ENCODE results near the gene MOSMO.
"Not testable (repeated sequence)": the region's sequence is repeated elsewhere in the genome, so short reads cannot be mapped to it uniquely, and the experiment has no call there.

The MOSMO gene

GRCh38 chr16:22093331-22093730 is 85.4 kb downstream of the MOSMO start:
- ATAC-seq (no peak), DNase-seq (no peak)

DNA sequence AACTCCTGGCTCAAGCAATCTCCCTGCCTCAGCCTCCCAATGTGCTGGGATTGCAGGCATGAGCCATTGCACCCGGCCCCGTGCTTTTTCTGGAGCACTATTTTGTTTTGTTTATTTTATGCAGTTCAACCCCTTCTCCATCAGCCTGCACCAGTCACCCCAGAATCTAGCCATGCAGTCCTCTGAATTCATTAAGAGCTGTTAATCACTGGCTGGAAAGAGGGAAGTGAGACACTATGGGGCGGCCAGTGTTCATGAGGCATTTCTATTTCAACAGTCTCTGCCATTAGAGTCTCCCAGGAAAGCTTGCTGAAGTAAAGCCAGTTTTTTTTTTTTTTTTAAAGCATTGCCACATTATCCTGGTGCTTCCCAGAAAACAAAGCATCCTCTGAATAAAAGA is 86.1 kb downstream of the MOSMO start:
- DNase-seq: no peak
- no peak for ATAC-seq

GRCh38 chr16:22098405-22099255 is 90.7 kb downstream of the MOSMO start:
- ATAC-seq (peak; percentile 75), DNase-seq (no peak)

DNA sequence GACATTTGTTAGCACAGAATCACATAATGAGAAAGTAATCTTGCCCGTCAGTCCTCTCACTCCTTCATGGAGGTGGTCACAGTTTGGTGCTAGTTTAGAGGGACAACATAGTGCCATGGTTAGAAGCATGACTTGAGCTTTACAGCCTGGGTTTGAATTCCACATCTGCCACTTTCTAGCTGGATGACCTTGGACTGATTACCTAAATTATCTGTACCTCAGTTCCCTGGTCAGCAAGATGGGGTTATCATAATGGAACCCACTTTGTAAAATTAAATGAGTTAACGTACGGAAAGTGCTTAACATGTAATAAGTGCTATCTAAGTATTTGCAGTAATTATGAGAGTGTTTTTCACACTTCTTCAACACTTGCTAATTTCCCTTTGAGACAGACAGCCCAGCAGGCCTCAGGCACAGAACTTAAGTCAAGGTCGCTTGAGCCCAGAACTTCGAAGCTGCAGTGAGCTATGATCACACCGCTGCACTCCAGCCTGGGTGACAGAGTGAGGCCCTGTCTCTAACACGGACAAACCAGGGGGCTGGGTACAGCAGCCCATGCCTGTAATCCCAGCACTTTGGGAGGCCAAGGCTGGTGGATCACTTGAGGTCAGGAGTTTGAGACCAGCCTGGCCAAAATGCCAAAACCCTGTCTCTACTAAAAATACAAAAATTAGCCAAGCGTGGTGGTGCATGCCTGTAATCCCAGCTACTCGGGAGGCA is 91.5 kb downstream of the MOSMO start:
- DNase-seq (no peak), ATAC-seq (no peak)

DNA sequence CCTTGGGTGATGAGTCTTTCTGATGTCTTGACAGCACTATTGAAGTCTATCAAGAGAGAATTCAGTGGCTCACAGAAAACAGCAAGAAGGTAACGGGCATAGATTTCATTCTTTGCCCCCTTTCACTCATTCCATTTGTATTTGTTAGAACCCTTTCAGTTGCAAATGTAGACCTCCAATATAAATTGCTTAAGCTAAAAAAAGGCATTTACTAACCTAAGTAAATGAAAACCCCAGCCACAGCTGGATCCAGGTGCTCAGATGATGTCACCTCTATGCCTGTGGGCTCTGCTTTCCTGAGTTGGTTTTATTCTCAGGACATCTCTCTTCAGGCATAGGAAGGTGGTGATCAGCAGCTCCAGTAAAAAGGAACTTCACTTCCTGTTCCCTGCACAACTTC is 95.5 kb downstream of the MOSMO start:
- DNase-seq: no peak
- no peak for ATAC-seq

DNA sequence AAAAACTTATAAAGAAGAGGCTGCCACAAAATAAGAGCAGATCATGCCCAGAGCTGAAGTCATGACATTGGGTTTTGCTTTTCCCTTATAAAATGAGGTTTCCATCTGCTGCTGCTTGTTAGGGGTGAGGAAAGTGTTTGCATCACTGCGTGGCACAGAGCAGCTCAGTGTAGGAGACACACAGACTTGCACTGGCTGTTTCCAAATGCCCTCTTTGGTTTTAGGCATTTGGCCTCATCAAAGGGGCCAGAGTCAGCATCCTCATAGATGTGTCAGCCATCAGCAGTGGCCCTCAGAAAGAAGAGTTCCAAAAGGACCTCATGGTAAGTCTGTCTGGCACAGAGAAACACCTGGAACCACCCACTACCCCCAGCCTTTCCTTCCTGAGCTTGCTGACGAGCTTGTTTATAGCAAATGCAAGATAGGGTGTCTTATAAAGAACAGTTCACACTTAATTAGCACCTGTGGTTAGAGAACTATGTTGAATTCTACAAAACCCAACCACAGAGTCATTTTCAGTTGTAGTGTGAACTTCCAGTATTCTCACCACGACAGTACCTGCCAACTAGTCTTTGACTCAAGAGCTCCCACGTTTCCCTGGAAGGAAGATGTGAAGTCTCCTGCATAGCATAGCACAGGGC is 101.5 kb downstream of the MOSMO start:
- ATAC-seq: no peak

DNA sequence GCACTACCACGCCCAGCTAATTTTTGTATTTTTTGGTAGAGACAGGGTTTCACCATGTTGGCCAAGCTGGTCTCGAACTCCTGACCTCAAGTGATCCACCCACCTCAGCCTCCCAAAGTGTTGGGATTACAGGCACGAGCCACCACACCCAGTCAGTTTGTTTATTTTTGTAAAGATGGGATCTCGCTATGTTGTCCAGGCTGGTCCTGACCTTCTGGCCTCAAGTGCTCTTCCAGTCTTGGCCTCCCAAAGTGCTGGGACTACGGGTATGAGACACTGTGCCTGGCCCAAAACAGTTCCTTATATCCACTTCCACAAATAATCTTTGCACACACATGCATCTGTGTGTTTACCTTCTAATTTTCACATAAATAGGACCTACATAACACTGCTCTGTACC is 103.7 kb downstream of the MOSMO start:
- DNase-seq, ATAC-seq: not testable (repeated sequence)

More for the DNA sequence above, 101.5 kb downstream of the MOSMO start:
- DNase-seq: no peak

DNA sequence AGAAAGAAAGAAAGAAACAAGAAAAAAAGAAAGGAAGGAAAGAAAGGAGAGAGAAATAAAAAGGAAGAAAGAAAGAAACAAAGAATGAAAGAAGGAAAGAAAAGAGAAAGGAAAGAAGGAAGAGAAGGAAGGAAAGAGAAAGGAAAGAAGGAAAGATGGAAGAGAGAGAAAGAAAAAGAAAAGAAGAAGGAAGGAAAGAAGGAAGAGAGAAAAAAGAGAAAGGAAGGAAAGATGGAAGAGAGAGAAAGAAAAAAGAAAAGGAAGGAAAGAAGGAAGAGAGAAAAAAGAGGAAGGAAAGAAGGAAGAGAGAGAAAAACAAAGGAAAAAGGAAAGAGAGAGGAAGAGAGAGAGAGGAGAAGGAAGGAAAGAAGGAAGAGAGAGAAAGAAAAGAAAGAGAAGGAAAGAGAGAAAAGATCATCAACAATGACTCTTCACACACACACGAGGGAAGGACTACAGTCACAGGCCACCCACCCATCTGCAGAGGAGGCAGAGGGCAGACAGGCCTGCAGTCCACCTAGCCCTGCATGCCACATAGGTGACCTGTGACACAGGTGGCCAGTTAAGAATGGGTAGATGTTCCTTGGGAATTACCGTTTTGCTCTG is 108.3 kb downstream of the MOSMO start:
- DNase-seq: no peak
- ATAC-seq: no peak

DNA sequence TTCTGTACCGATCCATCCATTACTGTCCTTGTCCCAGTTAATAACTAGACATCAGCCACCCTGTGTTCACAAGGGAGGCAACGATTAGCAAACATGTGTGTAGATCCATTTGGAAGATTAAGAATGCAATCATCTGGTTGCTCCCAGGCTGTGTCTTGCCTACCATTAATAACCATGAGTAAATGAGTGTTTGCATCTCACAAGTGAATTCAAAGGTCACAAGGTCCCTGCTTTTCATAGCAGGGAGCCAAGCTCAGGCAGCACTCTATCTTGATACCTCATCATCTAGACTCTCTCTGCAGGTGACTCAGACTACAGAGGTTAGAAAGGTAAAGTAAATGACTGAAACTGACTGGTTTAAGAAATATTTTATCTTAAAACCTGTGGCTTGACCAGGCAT is 109.7 kb downstream of the MOSMO start:
- ATAC-seq: no peak
- DNase-seq: no peak

DNA sequence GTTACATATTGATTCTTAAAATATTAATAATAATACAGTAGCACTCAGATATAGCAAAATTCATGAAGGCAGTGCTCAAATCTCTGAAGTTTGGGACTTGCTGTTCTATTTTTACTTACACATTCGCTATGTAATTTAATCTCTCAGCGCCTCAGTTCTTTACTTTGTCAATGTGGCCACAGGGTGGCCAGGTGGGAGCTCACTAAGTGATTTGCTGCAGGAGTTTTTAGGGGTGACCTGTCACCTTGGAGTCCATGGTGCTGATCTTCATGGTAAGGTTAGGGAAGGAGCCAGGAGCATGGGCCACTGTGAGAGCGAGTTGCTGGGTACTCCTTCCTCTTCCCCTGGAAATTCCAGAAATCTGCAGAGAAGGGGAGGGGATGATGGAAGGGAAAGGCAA is 112.5 kb downstream of the MOSMO start:
- no peak for ATAC-seq
- no peak for DNase-seq

- ATAC-seq (no peak), DNase-seq (no peak)
Measured at GRCh38 chr16:22122239-22122638, 114.3 kb downstream of the MOSMO start.

DNA sequence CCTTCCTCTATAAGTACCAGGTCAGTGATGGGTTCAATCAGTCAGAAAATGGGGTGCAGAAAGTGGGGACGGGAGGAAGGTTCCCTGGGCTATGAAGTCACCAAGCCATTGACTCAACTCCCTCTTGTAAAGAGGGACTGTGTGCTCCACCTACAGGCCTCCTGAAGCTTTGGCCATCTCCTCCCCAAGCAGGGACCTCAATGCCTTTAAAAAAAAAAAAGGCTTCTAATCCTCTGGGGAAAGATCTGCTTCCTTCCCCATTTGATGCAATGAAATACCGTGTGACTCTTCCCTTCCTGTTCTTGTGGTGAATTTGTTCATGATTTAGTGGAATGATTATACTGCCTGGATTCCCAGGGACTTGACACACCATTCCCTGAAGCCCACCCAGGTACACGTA is 115.2 kb downstream of the MOSMO start:
- ATAC-seq: no peak
- DNase-seq: no peak

DNA sequence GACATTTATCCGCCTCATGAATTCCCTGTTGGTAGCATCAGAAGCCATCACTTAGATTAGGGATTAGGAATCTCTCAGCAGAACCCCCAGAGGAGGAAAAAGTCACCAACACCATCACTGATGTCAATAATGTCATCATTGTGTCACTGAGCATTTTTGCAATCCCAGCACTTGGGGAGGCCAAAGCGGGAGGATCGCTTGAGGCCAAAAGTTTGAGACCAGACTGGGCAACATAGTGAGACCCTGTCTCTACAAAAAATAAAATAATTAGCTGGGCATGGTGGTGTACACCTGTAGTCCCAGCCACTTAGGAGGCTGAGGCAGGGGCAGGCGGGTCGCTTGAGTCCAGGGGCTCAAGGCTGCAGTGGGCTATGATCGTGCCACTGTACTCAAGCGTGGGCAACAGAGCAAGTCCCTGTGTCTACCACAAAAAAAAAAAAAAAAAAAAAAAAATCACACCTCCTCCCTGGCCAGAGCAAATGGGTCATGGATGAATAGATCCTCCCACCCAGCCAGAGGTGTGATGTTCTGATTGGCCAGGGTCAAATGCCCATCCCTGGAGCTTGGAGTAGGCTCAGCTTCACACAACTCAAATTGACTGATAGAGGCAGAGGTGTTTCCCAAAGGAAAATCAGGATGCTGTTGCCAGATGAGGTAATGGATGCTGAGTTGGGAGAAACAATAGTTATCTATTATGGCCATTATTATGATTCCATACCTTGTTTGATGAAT is 116.0 kb downstream of the MOSMO start:
- ATAC-seq (no peak), DNase-seq (no peak)

- DNase-seq (no peak), ATAC-seq (no peak)
Measured at GRCh38 chr16:22124583-22125284, 116.8 kb downstream of the MOSMO start.

DNA sequence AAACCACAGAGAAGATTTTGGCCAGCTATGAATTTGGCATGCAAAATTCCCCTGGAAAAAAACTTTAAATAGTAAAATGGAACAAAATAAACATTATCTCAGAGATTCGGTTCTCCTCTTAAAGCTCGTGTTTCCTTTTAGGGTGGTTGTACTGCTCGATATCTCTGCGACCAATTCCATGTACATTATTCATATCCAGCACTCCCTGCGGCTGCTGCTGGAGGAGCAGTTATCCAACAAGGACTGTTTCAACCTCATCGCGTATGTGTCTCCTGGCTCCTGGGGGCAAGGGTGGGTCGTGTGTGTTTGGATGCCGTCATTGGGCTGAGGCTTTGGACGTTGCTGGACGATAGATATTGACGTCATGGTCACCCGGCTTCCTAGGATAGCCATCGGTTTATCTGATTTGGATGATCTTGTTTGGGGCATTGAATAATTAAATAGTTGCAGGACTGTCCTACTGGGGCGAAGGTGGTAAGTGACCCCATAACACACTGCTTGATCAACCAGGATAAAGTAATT is 118.2 kb downstream of the MOSMO start:
- no peak for ATAC-seq

DNA sequence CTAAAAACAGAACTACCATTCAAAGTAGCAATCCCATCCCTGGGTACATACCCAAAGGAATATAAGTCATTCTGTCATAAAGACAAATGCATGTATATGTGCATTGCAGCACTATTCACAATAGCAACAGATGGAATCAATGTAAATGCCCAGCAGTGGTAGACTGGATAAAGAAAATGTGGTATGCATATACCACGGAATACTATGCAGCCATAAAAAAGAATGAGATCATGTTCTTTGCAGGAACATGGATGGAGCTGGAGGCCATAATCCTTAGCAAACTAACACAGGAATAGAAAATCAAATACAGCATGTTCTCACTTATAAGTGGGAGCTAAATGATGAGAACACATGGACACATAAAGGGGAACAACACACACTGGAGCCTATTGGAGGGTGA is 120.6 kb downstream of the MOSMO start:
- not testable (repeated sequence) for DNase-seq, ATAC-seq

More for the DNA sequence above, 118.2 kb downstream of the MOSMO start:
- no peak for DNase-seq

DNA sequence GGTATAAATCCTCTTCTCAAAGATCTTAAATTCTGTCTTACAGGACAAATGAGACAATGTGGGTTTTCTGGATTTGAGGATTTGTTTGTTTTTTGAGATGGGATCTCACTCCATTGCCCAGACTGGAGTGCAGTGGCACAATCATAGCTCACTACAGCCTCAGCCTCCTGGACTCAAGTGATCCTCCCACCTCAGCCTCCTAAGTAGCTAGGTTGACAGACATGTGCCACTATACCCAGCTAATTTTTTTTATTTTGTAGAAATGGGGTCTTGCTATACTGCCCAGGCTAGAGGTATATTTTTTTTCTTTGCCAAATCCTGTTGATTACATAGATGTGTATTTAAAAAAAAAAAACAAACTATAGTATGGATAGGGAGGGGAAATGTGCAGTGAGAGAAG is 122.6 kb downstream of the MOSMO start:
- no peak for ATAC-seq
- no peak for DNase-seq

- ATAC-seq: no peak
- DNase-seq: no peak
Measured at GRCh38 chr16:22132801-22133200, 124.9 kb downstream of the MOSMO start.

All from stimulated activated naive CD8-positive, alpha-beta T cell treated with anti-CD3 and anti-CD28 coated beads, Interleukin-15, Interleukin-2, amounts not matched to agents 100 U/mL and 50 U/mL, for 24 hours (primary cell).